Activated CD8-positive, alpha-beta memory T cell treated with anti-CD3 and anti-CD28 coated beads, Interleukin-2, amount 10 ng/mL, durations not matched to agents 7 days and 5 days (primary cell): ENCODE data around the gene MAP3K9. TPM values are rescaled to one million over a fixed set of nuclear protein-coding genes. Genes with fewer than 3 reads are reported as not detected.
"Not testable (repeated sequence)": the region's sequence is repeated elsewhere in the genome, so short reads cannot be mapped to it uniquely, and the experiment has no call there.

ENCODE experiments used
- ATAC-seq: fragments of 150-1000 bp; cut with Tn5 transposase; one replicate; pipeline ENCODE4 v1.10.0; 2021; ENCODE audit warnings: moderate library complexity
- CTCF ChIA-PET: fragments of 350-600 bp; sonication (Branson Sonifier 250); formaldehyde crosslinking; loops from one replicate; lab custom pipeline; 2021; ENCODE audit warnings: antibody characterized with exemption; lab: Charles Lee
- DNase-seq: peaks from one replicate; pipeline ENCODE4 v3.0.0-alpha.2; 2020
- H3K27ac Mint-ChIP-seq: one replicate; pipeline ENCODE4 v1.8.0; 2021; ENCODE audit warnings: mild to moderate bottlenecking, mixed read lengths
- H3K27me3 Mint-ChIP-seq: one replicate; pipeline ENCODE4 v1.8.0; 2021; ENCODE audit warnings: mixed read lengths
- H3K36me3 Mint-ChIP-seq: one replicate; pipeline ENCODE4 v1.8.0; 2021; ENCODE audit warnings: mild to moderate bottlenecking, mixed read lengths
- H3K4me1 Mint-ChIP-seq: one replicate; pipeline ENCODE4 v1.8.0; 2021; ENCODE audit warnings: mixed read lengths
- H3K4me3 Mint-ChIP-seq: one replicate; pipeline ENCODE4 v1.8.0; 2021; ENCODE audit warnings: mild to moderate bottlenecking, moderate library complexity, mixed read lengths
- H3K9me3 Mint-ChIP-seq: one replicate; pipeline ENCODE4 v1.8.0; 2022; ENCODE audit warnings: low read depth, mixed read lengths
- total RNA-seq, 2 experiments: library from RNA; stranded (reverse); gene quantifications; one replicate each; pipeline ENCODE4 v1.2.3, GENCODE V29; 2021

Gene MAP3K9
- total RNA-seq, 2 experiments from 2014 or later: 6.0 to 6.5 TPM

GRCh38 chr14:70707138-70708038 is 101.9 kb downstream of the MAP3K9 start:
- Mint-ChIP-seq H3K27me3 (peaks cover 13% of the 10 kb centered on the region), H3K4me3 (no peak overlapping the region), H3K9me3 (no peaks in the 10 kb centered on the region), H3K27ac (no peak overlapping the region), H3K36me3 (no peaks in the 10 kb centered on the region), H3K4me1 (peaks cover 6% of the 10 kb centered on the region)
- ATAC-seq: peak; percentile 61
- DNase-seq: no peak
- CTCF ChIA-PET: interaction anchor here (0.5 to 2.3 kb wide), 5 partner anchors 14 to 900 kb away, joined by 3 to 9 read pairs (median 3); no protein-coding TSS in a partner anchor

GRCh38 chr14:70706177-70706576 is 103.1 kb downstream of the MAP3K9 start:
- Mint-ChIP-seq H3K9me3 (no peaks in the 10 kb centered on the region), H3K27me3 (peaks cover 13% of the 10 kb centered on the region), H3K36me3 (no peaks in the 10 kb centered on the region), H3K27ac (no peak overlapping the region), H3K4me1 (peaks cover 6% of the 10 kb centered on the region), H3K4me3 (no peak overlapping the region)
- ATAC-seq (no peak), DNase-seq (no peak)
- CTCF ChIA-PET: no interaction called here

GRCh38 chr14:70704960-70705359 is 104.4 kb downstream of the MAP3K9 start:
- Mint-ChIP-seq H3K4me3 (no peak overlapping the region), H3K36me3 (no peaks in the 10 kb centered on the region)
- DNase-seq: no peak

GRCh38 chr14:70703621-70704168 is 105.6 kb downstream of the MAP3K9 start:
- DNase-seq, ATAC-seq, H3K9me3 Mint-ChIP-seq, H3K4me1 Mint-ChIP-seq, H3K4me3 Mint-ChIP-seq, H3K36me3 Mint-ChIP-seq, H3K27ac Mint-ChIP-seq: not testable (repeated sequence)
- H3K27me3 Mint-ChIP-seq: peaks cover 13% of the 10 kb centered on the region
- CTCF ChIA-PET: interaction anchor here (2.1 kb wide), 1 partner anchor 9 kb away, joined by 9 read pairs; no protein-coding TSS in a partner anchor

More at GRCh38 chr14:70704960-70705359, 104.4 kb downstream of the MAP3K9 start:
- H3K27me3 Mint-ChIP-seq: peaks cover 13% of the 10 kb centered on the region
- no peak overlapping the region for H3K27ac Mint-ChIP-seq
- CTCF ChIA-PET: no interaction called here
- no peak for ATAC-seq
- H3K9me3 Mint-ChIP-seq: no peaks in the 10 kb centered on the region
- H3K4me1 Mint-ChIP-seq: peaks cover 6% of the 10 kb centered on the region

- Mint-ChIP-seq H3K27me3 (peaks cover 13% of the 10 kb centered on the region), H3K4me1 (peaks cover 3% of the 10 kb centered on the region), H3K4me3 (no peak overlapping the region), H3K27ac (no peak overlapping the region), H3K36me3 (no peaks in the 10 kb centered on the region), H3K9me3 (no peaks in the 10 kb centered on the region)
- CTCF ChIA-PET: interaction anchor here (2.1 kb wide), 1 partner anchor 11 kb away, joined by 9 read pairs; no protein-coding TSS in a partner anchor
- no peak for DNase-seq
- ATAC-seq: no peak
Observed at GRCh38 chr14:70702161-70702560, 107.2 kb downstream of the MAP3K9 start.

GRCh38 chr14:70701610-70702009 is 107.7 kb downstream of the MAP3K9 start:
- Mint-ChIP-seq H3K4me3 (no peak overlapping the region), H3K4me1 (no peaks in the 10 kb centered on the region), H3K9me3 (no peaks in the 10 kb centered on the region), H3K27me3 (peaks cover 13% of the 10 kb centered on the region), H3K36me3 (no peaks in the 10 kb centered on the region), H3K27ac (no peak overlapping the region)
- ATAC-seq: no peak
- no peak for DNase-seq
- CTCF ChIA-PET: interaction anchor here (0.6 to 2.1 kb wide), 2 partner anchors 11 to 98 kb away, joined by 4 to 9 read pairs; no protein-coding TSS in a partner anchor

GRCh38 chr14:70700955-70701585 is 108.2 kb downstream of the MAP3K9 start:
- CTCF ChIA-PET: interaction anchor here (0.6 kb wide), 1 partner anchor 99 kb away, joined by 4 read pairs; no protein-coding TSS in a partner anchor

GRCh38 chr14:70699646-70700045 is 109.7 kb downstream of the MAP3K9 start:
- H3K27me3 Mint-ChIP-seq: no peaks in the 10 kb centered on the region
- H3K4me3 Mint-ChIP-seq: no peak overlapping the region
- CTCF ChIA-PET: no interaction called here
- H3K36me3 Mint-ChIP-seq: no peaks in the 10 kb centered on the region
- no peak overlapping the region for H3K27ac Mint-ChIP-seq
- no peak for ATAC-seq
- no peaks in the 10 kb centered on the region for H3K4me1 Mint-ChIP-seq
- no peak for DNase-seq
- no peaks in the 10 kb centered on the region for H3K9me3 Mint-ChIP-seq

More at GRCh38 chr14:70700955-70701585, 108.2 kb downstream of the MAP3K9 start:
- Mint-ChIP-seq H3K9me3 (no peaks in the 10 kb centered on the region), H3K4me3 (no peak overlapping the region), H3K27ac (no peak overlapping the region), H3K36me3 (no peaks in the 10 kb centered on the region), H3K4me1 (no peaks in the 10 kb centered on the region), H3K27me3 (peaks cover 9% of the 10 kb centered on the region)
- DNase-seq (no peak), ATAC-seq (no peak)

GRCh38 chr14:70698288-70698687 is 111.0 kb downstream of the MAP3K9 start:
- Mint-ChIP-seq H3K4me1 (no peaks in the 10 kb centered on the region), H3K36me3 (no peaks in the 10 kb centered on the region), H3K27me3 (no peaks in the 10 kb centered on the region), H3K9me3 (no peaks in the 10 kb centered on the region), H3K4me3 (no peak overlapping the region), H3K27ac (no peak overlapping the region)
- ATAC-seq: no peak
- CTCF ChIA-PET: interaction anchor here (1.2 kb wide), 1 partner anchor 118 kb away, joined by 3 read pairs; no protein-coding TSS in a partner anchor
- DNase-seq: no peak

- no peak for ATAC-seq
- Mint-ChIP-seq H3K27ac (no peak overlapping the region), H3K4me1 (no peaks in the 10 kb centered on the region)
Observed at GRCh38 chr14:70697701-70698100, 111.6 kb downstream of the MAP3K9 start.

GRCh38 chr14:70696026-70696425 is 113.3 kb downstream of the MAP3K9 start:
- no peak for DNase-seq
- Mint-ChIP-seq H3K27ac (no peak overlapping the region), H3K4me1 (no peaks in the 10 kb centered on the region), H3K36me3 (no peaks in the 10 kb centered on the region), H3K9me3 (no peaks in the 10 kb centered on the region), H3K4me3 (no peak overlapping the region), H3K27me3 (no peaks in the 10 kb centered on the region)
- no peak for ATAC-seq
- CTCF ChIA-PET: interaction anchor here (0.7 kb wide), 1 partner anchor 20 kb away, joined by 3 read pairs; no protein-coding TSS in a partner anchor

More at GRCh38 chr14:70697701-70698100, 111.6 kb downstream of the MAP3K9 start:
- CTCF ChIA-PET: interaction anchor here (1.2 kb wide), 1 partner anchor 119 kb away, joined by 3 read pairs; no protein-coding TSS in a partner anchor
- no peaks in the 10 kb centered on the region for H3K36me3 Mint-ChIP-seq
- H3K27me3 Mint-ChIP-seq: no peaks in the 10 kb centered on the region
- H3K4me3 Mint-ChIP-seq: no peak overlapping the region
- H3K9me3 Mint-ChIP-seq: no peaks in the 10 kb centered on the region
- no peak for DNase-seq

- no peak overlapping the region for H3K27ac Mint-ChIP-seq
- H3K4me3 Mint-ChIP-seq: no peak overlapping the region
- CTCF ChIA-PET: no interaction called here
- DNase-seq: no peak
- H3K4me1 Mint-ChIP-seq: no peaks in the 10 kb centered on the region
- no peaks in the 10 kb centered on the region for H3K9me3 Mint-ChIP-seq
- no peaks in the 10 kb centered on the region for H3K27me3 Mint-ChIP-seq
- ATAC-seq: no peak
- no peaks in the 10 kb centered on the region for H3K36me3 Mint-ChIP-seq
Observed at GRCh38 chr14:70692210-70692609, 117.1 kb downstream of the MAP3K9 start.
